Measurements from ENCODE around the gene POU2F1.

Gene POU2F1

GRCh38 chr1:167412072-167412471 is 191.4 kb downstream of the POU2F1 start:
- Mint-ChIP-seq H3K27me3 (no peaks in the 10 kb centered on the region), H3K4me1 (ENCODE audit: low read depth) (peaks cover 8% of the 10 kb centered on the region), H3K36me3 (ENCODE audit: low read depth) (peaks cover 46% of the 10 kb centered on the region), H3K4me3 (no peak overlapping the region), H3K9me3 (no peaks in the 10 kb centered on the region), H3K27ac (no peak overlapping the region)
- intact Hi-C loops (cut with micrococcal nuclease), result no loop called here

GRCh38 chr1:167412920-167413319 is 192.2 kb downstream of the POU2F1 start:
- intact Hi-C loops (cut with micrococcal nuclease), result no loop called here
- Mint-ChIP-seq H3K9me3 (no peaks in the 10 kb centered on the region), H3K4me3 (no peak overlapping the region), H3K4me1 (ENCODE audit: low read depth) (peaks cover 8% of the 10 kb centered on the region), H3K27me3 (no peaks in the 10 kb centered on the region), H3K36me3 (ENCODE audit: low read depth) (peaks cover 44% of the 10 kb centered on the region), H3K27ac (no peak overlapping the region)

GRCh38 chr1:167413328-167413727 is 192.6 kb downstream of the POU2F1 start:
- H3K27me3 Mint-ChIP-seq, result no peaks in the 10 kb centered on the region
- H3K27ac Mint-ChIP-seq, result no peak overlapping the region
- H3K4me3 Mint-ChIP-seq, result no peak overlapping the region
- peaks cover 8% of the 10 kb centered on the region for H3K4me1 Mint-ChIP-seq (ENCODE audit: low read depth)
- H3K9me3 Mint-ChIP-seq, result no peaks in the 10 kb centered on the region
- intact Hi-C loops (cut with micrococcal nuclease), result no loop called here
- peaks cover 44% of the 10 kb centered on the region for H3K36me3 Mint-ChIP-seq (ENCODE audit: low read depth)

- H3K36me3 Mint-ChIP-seq (ENCODE audit: low read depth), result peaks cover 37% of the 10 kb centered on the region
These were observed 195.8 kb downstream of the POU2F1 start for GRCh38 chr1:167416506-167416905.

GRCh38 chr1:167418391-167418790 is 197.7 kb downstream of the POU2F1 start:
- intact Hi-C loops (cut with micrococcal nuclease), result no loop called here
- H3K9me3 Mint-ChIP-seq, result no peaks in the 10 kb centered on the region
- no peak overlapping the region for H3K4me3 Mint-ChIP-seq
- H3K36me3 Mint-ChIP-seq (ENCODE audit: low read depth), result peaks cover 19% of the 10 kb centered on the region
- H3K4me1 Mint-ChIP-seq (ENCODE audit: low read depth), result peaks cover 8% of the 10 kb centered on the region
- H3K27me3 Mint-ChIP-seq, result no peaks in the 10 kb centered on the region
- no peak overlapping the region for H3K27ac Mint-ChIP-seq

More at GRCh38 chr1:167416506-167416905, 195.8 kb downstream of the POU2F1 start:
- no peaks in the 10 kb centered on the region for H3K9me3 Mint-ChIP-seq
- H3K4me3 Mint-ChIP-seq, result no peak overlapping the region
- intact Hi-C loops (cut with micrococcal nuclease), result no loop called here
- H3K27me3 Mint-ChIP-seq, result no peaks in the 10 kb centered on the region
- no peak overlapping the region for H3K27ac Mint-ChIP-seq
- peaks cover 15% of the 10 kb centered on the region for H3K4me1 Mint-ChIP-seq (ENCODE audit: low read depth)

- Mint-ChIP-seq H3K9me3 (no peaks in the 10 kb centered on the region), H3K4me1 (ENCODE audit: low read depth) (peaks cover 8% of the 10 kb centered on the region), H3K36me3 (ENCODE audit: low read depth) (peaks cover 20% of the 10 kb centered on the region), H3K27me3 (no peaks in the 10 kb centered on the region), H3K4me3 (no peak overlapping the region), H3K27ac (no peak overlapping the region)
- intact Hi-C loops (cut with micrococcal nuclease), result no loop called here
These were observed 198.6 kb downstream of the POU2F1 start for GRCh38 chr1:167419245-167419644.

GRCh38 chr1:167420510-167420909 is 199.8 kb downstream of the POU2F1 start:
- Mint-ChIP-seq H3K27me3 (no peaks in the 10 kb centered on the region), H3K36me3 (ENCODE audit: low read depth) (peaks cover 20% of the 10 kb centered on the region), H3K4me3 (no peak overlapping the region), H3K9me3 (no peaks in the 10 kb centered on the region), H3K27ac (peak overlapping the region; percentile 30), H3K4me1 (ENCODE audit: low read depth) (peaks cover 8% of the 10 kb centered on the region)
- intact Hi-C loops (cut with micrococcal nuclease), result no loop called here

GRCh38 chr1:167423684-167424619 is 203.3 kb downstream of the POU2F1 start:
- peaks cover 8% of the 10 kb centered on the region for H3K4me1 Mint-ChIP-seq (ENCODE audit: low read depth)
- H3K4me3 Mint-ChIP-seq, result no peak overlapping the region
- H3K36me3 Mint-ChIP-seq (ENCODE audit: low read depth), result peaks cover 8% of the 10 kb centered on the region
- no peaks in the 10 kb centered on the region for H3K9me3 Mint-ChIP-seq
- intact Hi-C loops (cut with micrococcal nuclease), result no loop called here
- H3K27ac Mint-ChIP-seq, result peak overlapping the region; percentile 15
- H3K27me3 Mint-ChIP-seq, result no peaks in the 10 kb centered on the region

- Mint-ChIP-seq H3K36me3 (ENCODE audit: low read depth) (peaks cover 8% of the 10 kb centered on the region), H3K27me3 (no peaks in the 10 kb centered on the region), H3K4me3 (no peak overlapping the region), H3K9me3 (no peaks in the 10 kb centered on the region), H3K27ac (no peak overlapping the region), H3K4me1 (ENCODE audit: low read depth) (peaks cover 4% of the 10 kb centered on the region)
- intact Hi-C loops (cut with micrococcal nuclease), result no loop called here
These were observed 204.8 kb downstream of the POU2F1 start for GRCh38 chr1:167425482-167425881.

GRCh38 chr1:167426716-167427115 is 206.0 kb downstream of the POU2F1 start:
- Mint-ChIP-seq H3K27me3 (no peaks in the 10 kb centered on the region), H3K4me1 (ENCODE audit: low read depth) (peaks cover 1% of the 10 kb centered on the region), H3K4me3 (no peak overlapping the region), H3K36me3 (ENCODE audit: low read depth) (peaks cover 8% of the 10 kb centered on the region), H3K9me3 (no peaks in the 10 kb centered on the region), H3K27ac (no peak overlapping the region)
- intact Hi-C loops (cut with micrococcal nuclease), result no loop called here

- H3K4me3 Mint-ChIP-seq, result no peak overlapping the region
- H3K27ac Mint-ChIP-seq, result no peak overlapping the region
- intact Hi-C loops (cut with micrococcal nuclease), result no loop called here
- peaks cover 8% of the 10 kb centered on the region for H3K36me3 Mint-ChIP-seq (ENCODE audit: low read depth)
- peaks cover 13% of the 10 kb centered on the region for H3K4me1 Mint-ChIP-seq (ENCODE audit: low read depth)
- H3K9me3 Mint-ChIP-seq, result no peaks in the 10 kb centered on the region
- no peaks in the 10 kb centered on the region for H3K27me3 Mint-ChIP-seq
These were observed 207.2 kb downstream of the POU2F1 start for GRCh38 chr1:167427848-167428247.

- no peak overlapping the region for H3K27ac Mint-ChIP-seq
- H3K9me3 Mint-ChIP-seq, result no peaks in the 10 kb centered on the region
- peaks cover 8% of the 10 kb centered on the region for H3K36me3 Mint-ChIP-seq (ENCODE audit: low read depth)
- H3K27me3 Mint-ChIP-seq, result no peaks in the 10 kb centered on the region
- peaks cover 13% of the 10 kb centered on the region for H3K4me1 Mint-ChIP-seq (ENCODE audit: low read depth)
- intact Hi-C loops (cut with micrococcal nuclease), result no loop called here
- H3K4me3 Mint-ChIP-seq, result no peak overlapping the region
These were observed 207.7 kb downstream of the POU2F1 start for GRCh38 chr1:167428395-167428794.

- Mint-ChIP-seq H3K9me3 (no peaks in the 10 kb centered on the region), H3K27ac (no peak overlapping the region), H3K27me3 (no peaks in the 10 kb centered on the region), H3K4me3 (no peak overlapping the region), H3K36me3 (ENCODE audit: low read depth) (peaks cover 1% of the 10 kb centered on the region), H3K4me1 (ENCODE audit: low read depth) (peaks cover 13% of the 10 kb centered on the region)
- intact Hi-C loops (cut with micrococcal nuclease), result no loop called here
These were observed 208.9 kb downstream of the POU2F1 start for GRCh38 chr1:167429612-167430011.

GRCh38 chr1:167430134-167430848 is 209.6 kb downstream of the POU2F1 start:
- Mint-ChIP-seq H3K9me3 (no peaks in the 10 kb centered on the region), H3K4me1 (ENCODE audit: low read depth) (peaks cover 13% of the 10 kb centered on the region), H3K36me3 (ENCODE audit: low read depth) (no peaks in the 10 kb centered on the region), H3K27ac (no peak overlapping the region), H3K27me3 (peaks cover 2% of the 10 kb centered on the region), H3K4me3 (no peak overlapping the region)
- intact Hi-C loops (cut with micrococcal nuclease), result no loop called here

Data from dendritic cell treated with granulocyte-macrophage colony-stimulating factor and Interleukin-4, amounts not matched to agents 40 ng/mL and 50 ng/mL, for 4 days (primary cell).